ENCODE results near the gene KANSL3.
"Not testable (repeated sequence)": the region's sequence is repeated elsewhere in the genome, so short reads cannot be mapped to it uniquely, and the experiment has no call there.

The KANSL3 gene

GRCh38 chr2:96681540-96681939, 43.4 kb upstream of the KANSL3 start:
- no peak overlapping the region for H3K27ac ChIP-seq
- TF ChIP-seq, protein P1, sequence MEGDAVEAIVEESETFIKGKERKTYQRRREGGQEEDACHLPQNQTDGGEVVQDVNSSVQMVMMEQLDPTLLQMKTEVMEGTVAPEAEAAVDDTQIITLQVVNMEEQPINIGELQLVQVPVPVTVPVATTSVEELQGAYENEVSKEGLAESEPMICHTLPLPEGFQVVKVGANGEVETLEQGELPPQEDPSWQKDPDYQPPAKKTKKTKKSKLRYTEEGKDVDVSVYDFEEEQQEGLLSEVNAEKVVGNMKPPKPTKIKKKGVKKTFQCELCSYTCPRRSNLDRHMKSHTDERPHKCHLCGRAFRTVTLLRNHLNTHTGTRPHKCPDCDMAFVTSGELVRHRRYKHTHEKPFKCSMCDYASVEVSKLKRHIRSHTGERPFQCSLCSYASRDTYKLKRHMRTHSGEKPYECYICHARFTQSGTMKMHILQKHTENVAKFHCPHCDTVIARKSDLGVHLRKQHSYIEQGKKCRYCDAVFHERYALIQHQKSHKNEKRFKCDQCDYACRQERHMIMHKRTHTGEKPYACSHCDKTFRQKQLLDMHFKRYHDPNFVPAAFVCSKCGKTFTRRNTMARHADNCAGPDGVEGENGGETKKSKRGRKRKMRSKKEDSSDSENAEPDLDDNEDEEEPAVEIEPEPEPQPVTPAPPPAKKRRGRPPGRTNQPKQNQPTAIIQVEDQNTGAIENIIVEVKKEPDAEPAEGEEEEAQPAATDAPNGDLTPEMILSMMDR (conservative IDR thresholded peaks at IDR 0.05) = no peak
- TF ChIP-seq ZFX (IDR thresholded peaks at IDR 0.05) = no peak

GRCh38 chr2:96680561-96681141, 42.5 kb upstream of the KANSL3 start:
- no peak overlapping the region for H3K27ac ChIP-seq
- TF ChIP-seq, protein P1 (conservative IDR thresholded peaks at IDR 0.05) = no peak
- no peak for TF ChIP-seq ZFX (IDR thresholded peaks at IDR 0.05)

DNA sequence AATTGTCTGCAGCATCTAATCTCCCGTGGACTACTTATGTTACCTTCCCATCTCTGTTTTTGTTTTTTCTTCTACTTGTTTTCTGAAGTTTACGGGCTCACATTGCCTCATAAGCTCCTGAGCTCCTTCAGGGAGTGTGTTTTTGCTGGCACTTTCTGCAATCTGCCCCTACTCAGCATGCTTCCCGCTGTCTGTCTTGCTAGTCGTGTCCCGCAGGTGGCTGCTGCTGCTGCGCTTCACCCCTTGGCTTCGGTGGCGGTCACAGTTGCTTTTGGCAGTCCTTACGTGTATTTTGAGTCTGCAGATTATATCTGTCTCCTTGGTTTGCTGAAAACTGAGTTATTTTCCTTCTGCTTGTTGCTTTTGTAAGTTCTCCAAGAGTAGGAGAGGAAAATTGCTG, 41.7 kb upstream of the KANSL3 start:
- no peak for TF ChIP-seq ZFX (IDR thresholded peaks at IDR 0.05)
- TF ChIP-seq, protein P1 (conservative IDR thresholded peaks at IDR 0.05) = no peak

GRCh38 chr2:96669539-96670215, 31.6 kb upstream of the KANSL3 start:
- TF ChIP-seq ZFX (IDR thresholded peaks at IDR 0.05) = no peak
- TF ChIP-seq, protein P1 (conservative IDR thresholded peaks at IDR 0.05) = no peak
- H3K27ac ChIP-seq = no peak overlapping the region

More for the DNA sequence above, 41.7 kb upstream of the KANSL3 start:
- peak overlapping the region; percentile 33; the same call in 1 of the 2 replicates for H3K27ac ChIP-seq

GRCh38 chr2:96668771-96669170, 30.7 kb upstream of the KANSL3 start:
- TF ChIP-seq, protein P1 (conservative IDR thresholded peaks at IDR 0.05) = no peak
- no peak for TF ChIP-seq ZFX (IDR thresholded peaks at IDR 0.05)
- no peak overlapping the region for H3K27ac ChIP-seq

GRCh38 chr2:96665717-96666116, 27.6 kb upstream of the KANSL3 start:
- not testable (repeated sequence) for H3K27ac ChIP-seq

- no peak overlapping the region for H3K27ac ChIP-seq
- no peak for TF ChIP-seq ZFX (IDR thresholded peaks at IDR 0.05)
- TF ChIP-seq, protein P1 (conservative IDR thresholded peaks at IDR 0.05) = no peak
These were observed 27.0 kb upstream of the KANSL3 start for GRCh38 chr2:96665083-96665569.
